Measurements from ENCODE around the gene LRRC3C. TPM values are rescaled to one million over a fixed set of nuclear protein-coding genes. Genes with fewer than 3 reads are reported as not detected.

Gene LRRC3C
- total RNA-seq, 6 experiments from 2014 or later, result not detected

GRCh38 chr17:39935909-39936308 is 8.4 kb downstream of the LRRC3C start:
- TF ChIP-seq POLR2A (IDR thresholded peaks at IDR 0.05) (no peak), CTCF (IDR thresholded peaks at IDR 0.05) (no peak)
- intact Hi-C loops (cut with DNase I), result no loop called here
- DNase-seq (no peak), ATAC-seq (no peak)
- 60% methylated on average over 1 of the region's 3 CpGs for WGBS (ENCODE audit: insufficient coverage, low coverage, low lambda C conversion rate, missing lambda C conversion rate)
- peaks cover 0 to 14% (median 5%) of the 10 kb centered on the region in 4 donors for H3K4me1 ChIP-seq
- H3K27ac ChIP-seq, result no peak overlapping the region
- no peaks in the 10 kb centered on the region for H3K36me3 ChIP-seq
- no peaks in the 10 kb centered on the region for H3K27me3 ChIP-seq
- H3K4me3 ChIP-seq, result no peak overlapping the region
- H3K9me3 ChIP-seq, result no peaks in the 10 kb centered on the region

GRCh38 chr17:39937447-39937846 is 9.9 kb downstream of the LRRC3C start:
- 92% methylated on average over 3 of the region's 3 CpGs for WGBS (ENCODE audit: insufficient coverage, low coverage, low lambda C conversion rate, missing lambda C conversion rate)
- H3K36me3 ChIP-seq, result no peaks in the 10 kb centered on the region
- TF ChIP-seq POLR2A (IDR thresholded peaks at IDR 0.05) (no peak), CTCF (IDR thresholded peaks at IDR 0.05) (no peak)
- ATAC-seq (no peak), DNase-seq (no peak)
- intact Hi-C loops (cut with DNase I), result no loop called here
- H3K4me3 ChIP-seq, result no peak overlapping the region
- no peaks in the 10 kb centered on the region for H3K9me3 ChIP-seq
- H3K27me3 ChIP-seq, result no peaks in the 10 kb centered on the region
- no peak overlapping the region for H3K27ac ChIP-seq
- H3K4me1 ChIP-seq, result peaks cover 0 to 14% (median 5%) of the 10 kb centered on the region in 4 donors

GRCh38 chr17:39938140-39938869 is 10.8 kb downstream of the LRRC3C start:
- Histone ChIP-seq H3K27me3 (no peaks in the 10 kb centered on the region), H3K36me3 (no peaks in the 10 kb centered on the region), H3K9me3 (no peaks in the 10 kb centered on the region), H3K4me3 (no peak overlapping the region), H3K4me1 (peaks cover 0 to 14% (median 5%) of the 10 kb centered on the region in 4 donors), H3K27ac (no peak overlapping the region)
- WGBS (ENCODE audit: insufficient coverage, low coverage, low lambda C conversion rate, missing lambda C conversion rate), result 64% methylated on average over 7 of the region's 8 CpGs
- DNase-seq (no peak), ATAC-seq (no peak)
- intact Hi-C loops (cut with DNase I), result no loop called here
- TF ChIP-seq POLR2A (IDR thresholded peaks at IDR 0.05), result no peak
- no peak for TF ChIP-seq CTCF (IDR thresholded peaks at IDR 0.05)

GRCh38 chr17:39939106-39939505 is 11.6 kb downstream of the LRRC3C start:
- DNase-seq (no peak), ATAC-seq (no peak)
- Histone ChIP-seq H3K27me3 (no peaks in the 10 kb centered on the region), H3K27ac (no peak overlapping the region), H3K4me3 (no peak overlapping the region), H3K36me3 (no peaks in the 10 kb centered on the region), H3K4me1 (peaks cover 0 to 10% (median 3%) of the 10 kb centered on the region in 4 donors), H3K9me3 (no peaks in the 10 kb centered on the region)
- 100% methylated on average over 3 of the region's 3 CpGs for WGBS (ENCODE audit: insufficient coverage, low coverage, low lambda C conversion rate, missing lambda C conversion rate)
- no peak for TF ChIP-seq CTCF (IDR thresholded peaks at IDR 0.05)
- TF ChIP-seq POLR2A (IDR thresholded peaks at IDR 0.05), result no peak
- intact Hi-C loops (cut with DNase I), result no loop called here

Data from right lobe of liver (tissue), 6 donors.